ENCODE data around the gene NGEF.

- TF ChIP-seq, protein P1, sequence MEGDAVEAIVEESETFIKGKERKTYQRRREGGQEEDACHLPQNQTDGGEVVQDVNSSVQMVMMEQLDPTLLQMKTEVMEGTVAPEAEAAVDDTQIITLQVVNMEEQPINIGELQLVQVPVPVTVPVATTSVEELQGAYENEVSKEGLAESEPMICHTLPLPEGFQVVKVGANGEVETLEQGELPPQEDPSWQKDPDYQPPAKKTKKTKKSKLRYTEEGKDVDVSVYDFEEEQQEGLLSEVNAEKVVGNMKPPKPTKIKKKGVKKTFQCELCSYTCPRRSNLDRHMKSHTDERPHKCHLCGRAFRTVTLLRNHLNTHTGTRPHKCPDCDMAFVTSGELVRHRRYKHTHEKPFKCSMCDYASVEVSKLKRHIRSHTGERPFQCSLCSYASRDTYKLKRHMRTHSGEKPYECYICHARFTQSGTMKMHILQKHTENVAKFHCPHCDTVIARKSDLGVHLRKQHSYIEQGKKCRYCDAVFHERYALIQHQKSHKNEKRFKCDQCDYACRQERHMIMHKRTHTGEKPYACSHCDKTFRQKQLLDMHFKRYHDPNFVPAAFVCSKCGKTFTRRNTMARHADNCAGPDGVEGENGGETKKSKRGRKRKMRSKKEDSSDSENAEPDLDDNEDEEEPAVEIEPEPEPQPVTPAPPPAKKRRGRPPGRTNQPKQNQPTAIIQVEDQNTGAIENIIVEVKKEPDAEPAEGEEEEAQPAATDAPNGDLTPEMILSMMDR (conservative IDR thresholded peaks at IDR 0.05 in 1 of 2, IDR thresholded peaks at IDR 0.05 in 1 of 2; ENCODE audit: extremely low read depth in 1 of 2, insufficient read depth in 1 of 2, low read depth in 1 of 2, low read length in 2 of 2): no peak
- no peak for TF ChIP-seq EZH2 (IDR thresholded peaks at IDR 0.05; ENCODE audit: borderline replicate concordance, low read length)
These were observed 139.7 kb downstream of the NGEF start for GRCh38 chr2:232873292-232873908.
